Spleen (tissue), 7 donors: ENCODE data around the gene GFPT1.

Experiments used
- POLR2A ChIP-seq, 3 donors: fragments of 450-650 bp; IDR thresholded peaks; one replicate each; pipeline ENCODE4 v1.5.1; 2017; ENCODE audit warnings: antibody characterized with exemption in 3 of 3, mild to moderate bottlenecking in 1 of 3
- TF ChIP-seq, protein P1 (sequence below), 11 experiments: fragments of 200-600 bp in 7 of 11; fragments of 450-650 bp in 4 of 11; sonication (generic) in 4 of 11; IDR thresholded peaks in 8 of 11; conservative IDR thresholded peaks in 3 of 11; 1 replicate in 7 of 11; 2 replicates in 4 of 11; pipeline versions ENCODE4 v1.4.0 to v1.8.0; 2016 to 2021; ENCODE audit warnings: antibody characterized with exemption in 11 of 11, inconsistent platforms in 4 of 11, mild to moderate bottlenecking in 1 of 11
- donor health status: DM: no; HTN: no; CAD: no; lungs with moderate emphysema.
- donor health status: DM: no; HTN: no; CAD: no.
- donor health status: DM: no; HTN: no; CAD: no.

GRCh38 chr2:69335311-69335710, 51.7 kb downstream of the GFPT1 start:
- TF ChIP-seq, protein P1, sequence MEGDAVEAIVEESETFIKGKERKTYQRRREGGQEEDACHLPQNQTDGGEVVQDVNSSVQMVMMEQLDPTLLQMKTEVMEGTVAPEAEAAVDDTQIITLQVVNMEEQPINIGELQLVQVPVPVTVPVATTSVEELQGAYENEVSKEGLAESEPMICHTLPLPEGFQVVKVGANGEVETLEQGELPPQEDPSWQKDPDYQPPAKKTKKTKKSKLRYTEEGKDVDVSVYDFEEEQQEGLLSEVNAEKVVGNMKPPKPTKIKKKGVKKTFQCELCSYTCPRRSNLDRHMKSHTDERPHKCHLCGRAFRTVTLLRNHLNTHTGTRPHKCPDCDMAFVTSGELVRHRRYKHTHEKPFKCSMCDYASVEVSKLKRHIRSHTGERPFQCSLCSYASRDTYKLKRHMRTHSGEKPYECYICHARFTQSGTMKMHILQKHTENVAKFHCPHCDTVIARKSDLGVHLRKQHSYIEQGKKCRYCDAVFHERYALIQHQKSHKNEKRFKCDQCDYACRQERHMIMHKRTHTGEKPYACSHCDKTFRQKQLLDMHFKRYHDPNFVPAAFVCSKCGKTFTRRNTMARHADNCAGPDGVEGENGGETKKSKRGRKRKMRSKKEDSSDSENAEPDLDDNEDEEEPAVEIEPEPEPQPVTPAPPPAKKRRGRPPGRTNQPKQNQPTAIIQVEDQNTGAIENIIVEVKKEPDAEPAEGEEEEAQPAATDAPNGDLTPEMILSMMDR (IDR thresholded peaks at IDR 0.05 in 8 of 11, conservative IDR thresholded peaks at IDR 0.05 in 3 of 11) = no peak
- no peak for TF ChIP-seq POLR2A (IDR thresholded peaks at IDR 0.05)
